Fibroblast of lung (primary cell): ENCODE results near the gene RUNX2.

Source experiments
- CTCF ChIP-seq, 2 donors: IDR thresholded peaks in 1 of 2; conservative IDR thresholded peaks in 1 of 2; 1 replicate in 1 of 2; 2 replicates in 1 of 2; pipeline ENCODE4 v1.5.1; 2011 to 2012; ENCODE audit warnings: low read length in 2 of 2, control low read depth in 1 of 2, inconsistent platforms in 1 of 2, low read depth in 1 of 2, mild to moderate bottlenecking in 1 of 2
- EZH2 ChIP-seq: IDR thresholded peaks from 2 replicates; pipeline ENCODE4 v1.5.1; 2012; ENCODE audit warnings: low read length, control low read depth, mild to moderate bottlenecking; ENCODE audit errors: missing control alignments

GRCh38 chr6:45473121-45473993 is 145.2 kb downstream of the RUNX2 start:
- TF ChIP-seq CTCF (conservative IDR thresholded peaks at IDR 0.05 in 1 of 2, IDR thresholded peaks at IDR 0.05 in 1 of 2; ENCODE audit: low read depth in 1 of 2, low read length in 2 of 2) (no peak), EZH2 (no peak)
